NCI-H774 (cell line): ENCODE results near the gene ERBB4.
"Not testable (repeated sequence)": the region's sequence is repeated elsewhere in the genome, so short reads cannot be mapped to it uniquely, and the experiment has no call there.

Source experiments
- DNase-seq: peaks from one replicate; lab custom pipeline; 2025; lab: John Stamatoyannopoulos, UW

The ERBB4 gene

GRCh38 chr2:212223696-212224095 lies 314.9 kb downstream of the ERBB4 start:
- no peak for DNase-seq

DNA sequence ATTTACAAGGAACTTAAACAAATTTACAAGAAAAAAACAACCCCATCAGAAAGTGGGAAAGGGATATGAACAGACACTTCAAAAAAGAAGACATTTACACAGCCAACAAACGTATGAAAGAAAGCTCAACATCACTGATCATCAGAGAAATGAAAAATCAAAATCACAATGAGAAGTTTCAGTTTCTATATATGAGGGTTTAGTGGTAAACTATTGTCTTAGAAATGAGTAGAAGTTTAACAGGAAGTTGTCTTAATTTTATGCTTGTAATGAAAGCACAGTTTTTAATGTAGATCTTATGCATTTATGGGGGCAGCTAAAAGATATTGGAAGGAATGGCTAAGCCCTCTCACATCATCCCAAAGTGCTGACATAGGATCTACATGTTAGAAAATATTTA lies 325.4 kb downstream of the ERBB4 start:
- no peak for DNase-seq

DNA sequence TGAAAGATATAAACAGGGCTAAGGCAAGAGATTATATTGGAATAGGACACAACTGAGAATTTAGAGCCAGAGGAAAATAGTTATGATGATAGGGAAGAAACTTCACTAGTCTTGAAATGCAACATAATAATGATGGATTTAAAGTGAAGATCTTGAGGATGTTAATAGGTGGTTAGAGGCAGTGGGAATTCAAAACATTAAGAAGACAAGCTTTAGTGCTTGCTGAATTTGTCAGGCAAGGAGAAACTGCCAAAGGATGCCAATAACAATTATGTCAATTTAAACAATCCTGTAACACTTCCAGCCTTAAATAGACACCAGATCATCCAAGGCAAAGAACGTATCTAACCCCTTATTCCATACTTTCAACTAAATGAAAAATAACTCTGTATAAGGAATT lies 330.1 kb downstream of the ERBB4 start:
- no peak for DNase-seq

DNA sequence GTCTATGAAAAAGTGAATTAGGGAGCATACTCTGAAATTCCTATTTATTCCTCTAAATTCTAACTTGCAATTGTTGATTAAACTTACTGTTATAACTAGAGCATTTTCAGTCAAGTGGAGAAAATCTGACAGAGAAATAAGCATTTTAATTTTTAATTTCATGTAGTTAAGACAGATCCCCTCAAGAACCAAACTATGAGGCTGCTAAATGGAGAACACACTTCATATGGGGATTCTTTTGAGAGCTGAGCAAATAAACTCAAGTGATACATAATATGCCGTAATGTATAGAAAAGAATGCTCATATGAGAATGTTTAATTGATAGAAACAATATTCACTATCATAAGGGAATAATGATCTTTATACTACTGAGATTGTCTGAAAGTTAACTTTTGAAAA lies 340.8 kb downstream of the ERBB4 start:
- DNase-seq = no peak

DNA sequence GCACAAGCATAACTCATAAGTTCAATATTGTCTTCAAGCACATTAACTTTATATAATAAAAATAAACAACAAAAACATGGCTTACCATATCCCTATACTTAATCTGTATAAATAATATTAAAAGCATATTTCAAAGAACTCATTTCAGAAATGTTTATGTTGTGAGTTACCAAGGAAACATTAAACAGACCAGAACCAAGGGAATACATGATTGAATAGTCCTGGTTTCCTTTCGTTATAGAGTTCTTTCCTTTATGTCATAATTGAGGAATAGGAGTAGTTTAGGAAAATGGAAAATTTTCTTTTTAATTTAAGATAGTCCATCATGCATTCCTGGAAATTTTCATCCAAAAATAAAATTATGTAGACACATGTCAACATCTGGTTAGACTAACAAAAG lies 343.0 kb downstream of the ERBB4 start:
- no peak for DNase-seq

DNA sequence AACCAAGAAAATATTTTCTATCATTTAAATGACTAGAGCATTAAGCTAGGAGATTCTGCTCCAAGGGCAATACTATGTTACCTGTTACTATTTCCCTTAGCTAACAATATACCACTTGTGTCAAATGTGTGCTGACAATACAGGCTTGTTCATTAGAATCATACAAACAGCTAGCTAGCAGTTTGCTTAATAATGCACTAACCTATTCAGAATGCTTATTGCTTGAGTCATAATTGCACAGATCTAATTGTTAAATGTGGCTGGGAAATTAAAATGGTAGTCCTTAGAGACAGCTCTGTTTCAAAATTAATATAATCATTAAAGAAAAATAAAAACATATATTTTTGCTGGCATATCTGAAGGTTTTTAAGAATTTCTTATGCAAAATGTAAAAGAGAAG lies 344.2 kb downstream of the ERBB4 start:
- no peak for DNase-seq

- no peak for DNase-seq
These were observed 344.8 kb downstream of the ERBB4 start for GRCh38 chr2:212193803-212194202.

DNA sequence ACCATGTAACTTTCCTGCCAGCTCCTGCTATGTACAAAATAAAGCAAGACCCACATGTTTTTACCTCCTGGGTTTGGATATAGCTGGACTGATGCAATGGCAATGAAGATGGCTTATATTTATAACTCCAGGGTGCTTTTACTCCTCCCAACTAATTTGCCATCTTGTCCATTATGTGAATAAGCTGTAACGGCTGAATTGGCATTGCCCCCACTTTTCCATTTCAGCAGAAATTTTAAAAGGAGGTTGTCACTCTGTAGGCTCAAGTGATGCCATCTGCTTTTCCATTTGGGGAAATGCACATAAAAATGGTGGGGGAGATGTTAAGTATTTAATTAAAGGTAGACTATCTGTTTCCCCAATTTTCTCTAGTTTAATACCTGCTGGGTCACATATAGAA lies 345.5 kb downstream of the ERBB4 start:
- DNase-seq = no peak

DNA sequence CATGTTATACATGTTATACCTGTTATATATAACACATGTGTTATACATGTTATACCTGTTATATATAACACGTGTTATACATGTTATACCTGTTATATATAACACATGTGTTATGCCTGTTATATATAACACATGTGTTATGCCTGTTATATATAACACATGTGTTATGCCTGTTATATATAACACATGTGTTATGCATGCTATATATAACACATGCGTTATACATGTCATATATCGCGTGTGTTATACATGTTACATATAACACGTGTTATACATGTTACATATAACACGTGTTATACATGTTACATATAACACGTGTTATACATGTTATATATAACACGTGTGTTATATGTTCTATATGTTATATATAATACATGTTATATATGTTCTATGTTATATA lies 347.2 kb downstream of the ERBB4 start:
- not testable (repeated sequence) for DNase-seq

GRCh38 chr2:212186166-212186565 lies 352.4 kb downstream of the ERBB4 start:
- DNase-seq = no peak

DNA sequence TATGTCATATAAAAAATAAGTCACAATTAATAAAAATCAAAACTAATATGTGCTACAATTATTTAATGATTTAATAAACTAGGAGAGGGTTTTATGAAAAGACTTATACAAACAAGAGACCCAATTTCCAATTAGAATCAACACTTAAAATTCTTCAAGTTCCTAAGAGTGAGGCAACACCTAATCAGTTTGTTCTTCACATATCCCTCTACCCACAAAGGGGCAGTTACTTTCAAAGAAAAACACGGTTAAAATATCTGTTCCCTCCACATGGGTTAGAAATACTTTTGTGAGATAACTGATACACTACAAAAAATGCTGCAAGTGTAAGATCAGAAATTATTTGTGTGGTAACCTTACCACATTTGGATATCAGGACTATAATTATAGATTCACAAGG lies 357.0 kb downstream of the ERBB4 start:
- no peak for DNase-seq

DNA sequence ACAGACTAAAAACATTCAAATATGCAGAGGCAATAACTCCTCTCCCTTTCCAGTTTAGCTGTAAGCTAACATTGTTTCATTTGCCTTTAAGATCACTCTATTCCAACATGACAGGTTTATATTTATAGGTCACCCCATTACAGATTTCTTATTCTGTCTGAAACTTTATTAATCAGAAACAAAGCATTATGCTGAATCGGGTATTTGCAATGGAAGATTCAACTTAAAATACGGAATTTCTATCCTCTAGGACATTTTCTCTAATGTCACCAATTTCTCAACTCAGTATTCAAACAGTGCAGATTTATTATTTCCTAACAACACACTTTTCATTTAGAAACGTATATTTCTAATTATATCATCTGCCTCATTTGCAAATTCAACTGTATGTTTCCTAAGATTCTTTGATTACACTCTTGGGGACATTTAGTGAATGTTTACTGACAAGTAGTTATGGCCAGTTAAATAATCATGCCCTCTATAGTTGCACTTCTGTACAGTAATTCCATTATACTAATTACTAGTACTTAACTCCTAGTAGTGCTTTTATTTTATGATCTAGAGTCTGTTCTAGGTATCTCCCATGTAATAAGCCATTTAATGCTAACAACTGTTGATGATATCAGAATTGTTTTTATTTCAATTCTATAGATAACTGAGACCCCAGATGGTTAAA lies 358.1 kb downstream of the ERBB4 start:
- DNase-seq = no peak

DNA sequence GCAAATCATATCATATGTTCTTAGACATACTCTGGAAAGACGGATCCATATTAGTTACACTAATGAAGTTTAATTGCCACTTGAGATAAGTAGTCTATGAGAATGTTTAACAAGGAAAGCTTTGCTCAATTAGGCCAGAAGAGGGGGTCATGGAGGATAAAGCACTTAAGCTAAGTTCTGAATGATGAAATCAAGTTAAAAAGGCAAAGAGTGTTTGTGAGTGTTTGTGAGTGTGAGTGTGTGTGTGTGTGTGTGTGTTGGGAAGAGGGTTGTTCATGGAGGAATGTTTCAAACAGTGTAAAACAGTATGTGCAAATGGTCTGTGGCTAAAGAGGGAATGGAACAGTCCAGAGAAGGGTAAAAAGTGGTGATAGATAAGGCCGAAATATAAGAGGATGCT lies 360.9 kb downstream of the ERBB4 start:
- no peak for DNase-seq

- no peak for DNase-seq
These were observed 362.5 kb downstream of the ERBB4 start for GRCh38 chr2:212176151-212176550.

DNA sequence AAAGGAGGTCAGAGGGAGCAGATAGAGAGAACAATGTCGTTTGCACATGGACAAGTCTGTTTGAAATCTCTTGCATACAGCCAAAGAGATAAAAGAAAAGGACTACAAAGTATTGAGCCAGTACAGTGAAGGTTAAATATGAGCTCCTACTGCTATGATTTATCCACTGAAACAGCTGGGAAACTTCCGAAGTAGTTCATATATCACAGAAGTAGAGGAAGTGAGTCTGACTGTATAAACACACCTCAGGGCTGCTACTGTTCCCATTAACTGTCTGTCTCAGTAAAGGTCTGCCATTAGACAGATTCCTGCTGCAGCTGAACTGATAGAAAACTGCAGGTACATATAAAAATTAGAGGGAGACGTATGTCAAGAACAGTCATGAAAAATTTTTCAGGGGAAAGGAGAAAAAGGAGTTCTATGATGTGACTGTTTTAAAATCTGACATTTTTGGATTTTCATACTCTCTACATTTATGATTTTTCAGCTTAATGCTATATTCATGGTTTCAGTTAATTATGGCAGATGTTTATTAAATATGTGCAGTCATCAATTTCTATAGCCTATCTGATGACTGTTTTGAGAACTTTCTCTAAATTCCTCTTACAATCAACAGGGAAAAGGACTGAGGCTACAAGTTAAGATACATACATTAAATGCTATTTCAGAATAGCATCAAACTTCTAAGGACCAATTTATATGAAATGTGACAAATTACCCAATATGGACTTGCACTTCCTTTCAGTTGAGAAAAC lies 364.7 kb downstream of the ERBB4 start:
- no peak for DNase-seq

- no peak for DNase-seq
These were observed 365.3 kb downstream of the ERBB4 start for GRCh38 chr2:212173331-212173730.

DNA sequence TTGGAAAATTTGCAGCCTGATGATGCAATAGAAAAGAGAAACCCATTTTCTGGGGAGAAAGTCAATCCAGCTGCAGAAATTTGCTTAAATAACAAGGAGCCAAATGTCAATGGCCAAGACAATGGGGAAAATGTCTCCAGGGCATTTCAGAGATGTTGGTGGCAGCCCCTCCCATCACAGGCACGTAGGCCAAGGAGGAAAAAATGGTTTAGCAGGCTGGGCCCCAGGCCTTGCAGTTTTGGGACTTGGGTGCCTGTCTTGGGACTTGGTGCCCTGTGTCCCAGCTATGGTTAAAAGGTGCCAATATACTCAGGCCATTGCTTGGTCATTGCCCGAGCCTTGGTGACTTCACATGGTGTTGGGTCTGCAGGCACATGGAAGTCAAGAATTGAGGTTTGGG lies 368.2 kb downstream of the ERBB4 start:
- no peak for DNase-seq

DNA sequence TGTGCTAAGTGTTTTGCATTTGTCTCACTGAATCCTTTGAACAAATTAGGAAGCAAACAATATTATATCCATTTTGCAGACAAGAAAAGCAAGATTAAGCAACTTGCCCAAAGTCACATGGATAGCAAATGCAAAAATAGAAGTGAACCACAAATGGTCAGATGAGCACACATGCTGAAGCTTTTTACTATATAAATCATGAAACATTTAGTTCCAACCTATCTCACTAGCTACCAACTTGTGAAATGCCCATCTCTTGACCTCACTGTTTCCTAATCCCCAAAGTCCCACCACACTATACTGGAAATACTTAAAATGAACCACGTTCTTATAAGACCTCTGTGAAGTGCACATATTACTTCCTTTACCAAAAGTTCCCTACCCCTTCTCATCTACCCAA lies 380.5 kb downstream of the ERBB4 start:
- DNase-seq = no peak

DNA sequence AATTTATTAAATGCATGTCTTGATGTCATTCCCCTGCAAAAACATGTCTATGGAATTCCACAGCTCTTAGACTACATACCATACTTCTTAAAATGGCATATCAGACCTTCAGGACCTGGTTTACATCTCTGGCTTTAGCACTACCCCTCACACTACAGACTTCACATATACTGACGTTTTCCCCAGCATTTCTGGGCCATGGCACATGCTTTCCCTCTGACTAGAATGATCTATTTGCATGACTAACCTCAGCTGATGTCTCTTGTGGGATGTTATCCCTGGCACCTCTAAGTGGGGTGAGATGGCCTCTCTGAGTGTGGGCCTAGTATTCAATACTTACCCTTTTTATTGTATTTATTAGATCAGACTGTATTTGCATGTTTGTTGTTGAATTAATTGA lies 381.6 kb downstream of the ERBB4 start:
- DNase-seq = no peak

GRCh38 chr2:212156088-212156487 lies 382.5 kb downstream of the ERBB4 start:
- DNase-seq = no peak

DNA sequence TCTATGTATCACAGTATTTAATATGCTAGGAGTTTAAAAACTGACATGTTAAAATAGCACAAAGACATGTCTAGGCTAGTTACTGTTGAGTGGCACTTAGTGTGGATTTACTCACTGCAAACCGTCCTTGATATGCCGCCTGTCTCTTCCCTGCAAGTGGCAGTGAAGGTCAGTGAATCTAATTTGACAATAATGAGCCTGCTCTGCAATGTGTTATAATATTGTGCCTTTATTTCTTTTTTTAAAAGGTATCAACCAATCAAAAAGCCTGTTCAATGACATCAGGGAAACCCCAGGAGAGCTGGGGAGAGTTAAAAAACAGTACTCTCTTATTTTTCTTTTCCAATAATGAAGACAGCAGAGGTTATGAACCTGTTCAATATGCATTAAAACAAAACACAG lies 384.1 kb downstream of the ERBB4 start:
- DNase-seq = peak; percentile 10

GRCh38 chr2:212153923-212154322 lies 384.7 kb downstream of the ERBB4 start:
- DNase-seq = no peak

DNA sequence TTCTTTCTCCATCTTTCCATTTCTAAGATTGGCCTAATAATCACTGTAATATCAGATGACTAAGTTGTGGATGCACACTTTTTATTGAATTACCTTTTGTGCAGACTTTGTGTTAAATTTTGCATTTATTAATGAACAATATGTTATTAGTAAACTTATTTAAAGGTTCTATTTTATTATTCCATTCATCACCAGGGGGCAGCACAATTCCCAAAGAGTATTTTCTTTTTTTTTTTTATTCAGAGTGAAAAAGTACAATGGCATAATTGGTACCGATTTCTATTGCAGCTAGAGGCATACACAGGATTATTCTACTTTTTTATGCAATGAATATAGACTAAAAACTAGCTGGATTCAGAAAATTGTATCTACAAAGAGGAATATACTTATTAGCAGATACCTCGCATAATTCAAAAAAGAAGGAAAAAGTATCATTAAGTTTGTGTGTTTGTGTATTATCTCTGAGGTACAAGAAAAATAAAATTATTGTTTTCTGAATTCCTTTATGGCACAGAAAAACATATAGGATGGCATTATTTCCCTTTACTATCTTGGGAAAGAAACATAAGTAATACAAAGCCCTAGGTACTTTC lies 390.6 kb downstream of the ERBB4 start:
- DNase-seq = no peak

DNA sequence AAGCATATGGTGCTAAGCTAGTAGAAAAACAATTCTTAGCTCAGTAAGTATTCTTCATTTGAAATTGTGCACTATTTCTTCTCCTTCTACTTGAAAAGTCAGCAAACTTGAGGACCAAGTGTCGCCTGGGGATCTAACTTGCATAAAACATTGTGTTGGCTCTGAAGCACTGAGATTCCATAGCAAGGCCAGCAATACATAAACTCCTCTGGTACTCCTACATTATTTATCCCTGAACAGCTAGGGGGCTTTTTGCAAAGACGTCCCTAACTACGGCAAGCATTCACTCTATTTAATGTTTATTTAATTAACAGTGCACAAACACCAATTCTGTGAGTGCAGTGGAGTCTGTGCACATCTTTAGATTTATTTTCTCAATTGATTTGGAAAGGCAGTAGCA lies 392.2 kb downstream of the ERBB4 start:
- DNase-seq = no peak
